IMR-90 (cell line): ENCODE measurements around the gene PKD1. TPM values are rescaled to one million over a fixed set of nuclear protein-coding genes. Genes with fewer than 3 reads are reported as not detected.

ENCODE experiments used
- ATAC-seq: fragments of 200-7000 bp; cut with Tn5 transposase; 2 replicates; pipeline ENCODE4 v1.9.1; 2020; ENCODE audit warnings: low read depth, mild to moderate bottlenecking, moderate library complexity
- BruUV-seq: library from RNA; stranded (reverse); fragments of 400-500 nt; replicated peaks from 2 replicates; lab custom pipeline; 2021; lab: Mats Ljungman, UMichigan
- CTCF ChIA-PET: fragments of 300-600 bp; formaldehyde crosslinking; extraction: SDS; loops from one replicate; lab custom pipeline; 2021; ENCODE audit warnings: antibody characterized with exemption; lab: Yijun Ruan, JAX
- POLR2A ChIA-PET: fragments of 300-600 bp; sonication (Branson Sonifier 250); formaldehyde crosslinking; loops from one replicate; lab custom pipeline; 2022; ENCODE audit warnings: antibody characterized with exemption; ENCODE audit not compliant: unreplicated experiment; lab: Charles Lee
- DNase-seq: peaks from one replicate; pipeline ENCODE4 v3.0.0; 2013
- H2AFZ ChIP-seq: replicated peaks from 2 replicates; pipeline ENCODE3; 2013; ENCODE audit warnings: low read length, mild to moderate bottlenecking; ENCODE audit not compliant: poor library complexity
- H2AK5ac ChIP-seq: 2 replicates; pipeline ENCODE4 v1.6.1; 2013; ENCODE audit warnings: low read depth, low read length, inconsistent platforms
- H2AK9ac ChIP-seq: replicated peaks from 2 replicates; pipeline ENCODE3; 2013; ENCODE audit warnings: mild to moderate bottlenecking, low read depth, low read length, moderate library complexity; ENCODE audit not compliant: poor library complexity
- H2BK120ac ChIP-seq: 2 replicates; pipeline ENCODE4 v1.6.1; 2013; ENCODE audit warnings: low read depth, low read length, inconsistent platforms
- H2BK15ac ChIP-seq: 3 replicates; pipeline ENCODE4 v1.6.1; 2013; ENCODE audit warnings: low read depth, low read length, inconsistent platforms
- H2BK20ac ChIP-seq: 2 replicates; pipeline ENCODE4 v1.6.1; 2013; ENCODE audit warnings: low read depth, mild to moderate bottlenecking, inconsistent platforms, low read length, moderate library complexity
- H2BK5ac ChIP-seq: 2 replicates; pipeline ENCODE4 v1.6.1; 2013; ENCODE audit warnings: mild to moderate bottlenecking, low read depth, low read length, inconsistent platforms; ENCODE audit not compliant: poor library complexity, severe bottlenecking
- H3K14ac ChIP-seq: replicated peaks from 2 replicates; pipeline ENCODE4 v1.6.1; 2013; ENCODE audit warnings: low read depth, low read length, inconsistent platforms
- H3K18ac ChIP-seq: 2 replicates; pipeline ENCODE4 v1.6.1; 2013; ENCODE audit warnings: low read depth, low read length, control low read depth
- H3K23ac ChIP-seq: 2 replicates; pipeline ENCODE4 v1.6.1; 2013; ENCODE audit warnings: low read depth, low read length, inconsistent platforms
- H3K27ac ChIP-seq: 2 replicates; pipeline ENCODE4 v1.5.1; 2013; ENCODE audit warnings: mild to moderate bottlenecking, control low read depth, low read length; ENCODE audit not compliant: insufficient read depth
- H3K27me3 ChIP-seq: 2 replicates; pipeline ENCODE4 v1.6.1; 2013; ENCODE audit warnings: low read length; ENCODE audit not compliant: control insufficient read depth, insufficient read depth
- H3K36me3 ChIP-seq: 2 replicates; pipeline ENCODE4 v1.6.1; 2013; ENCODE audit warnings: low read length, mixed read lengths; ENCODE audit not compliant: control insufficient read depth, insufficient read depth
- H3K4ac ChIP-seq: 2 replicates; pipeline ENCODE4 v1.6.1; 2013; ENCODE audit warnings: low read depth, low read length, inconsistent platforms
- H3K4me1 ChIP-seq: 2 replicates; pipeline ENCODE4 v1.6.1; 2013; ENCODE audit warnings: low read length, mixed read lengths; ENCODE audit not compliant: control insufficient read depth, insufficient read depth
- H3K4me2 ChIP-seq: 2 replicates; pipeline ENCODE4 v1.6.1; 2013; ENCODE audit warnings: low read depth, mild to moderate bottlenecking, control low read depth, low read length, moderate library complexity
- H3K4me3 ChIP-seq: 2 replicates; pipeline ENCODE4 v1.5.1; 2013; ENCODE audit warnings: low read depth, mild to moderate bottlenecking, control low read depth, low read length, moderate library complexity; ENCODE audit not compliant: insufficient read depth
- H3K56ac ChIP-seq: 2 replicates; pipeline ENCODE4 v1.6.1; 2013; ENCODE audit warnings: low read length, inconsistent platforms; ENCODE audit not compliant: insufficient read depth; ENCODE audit errors: extremely low read depth
- H3K79me1 ChIP-seq, 2 experiments: 2 replicates each; pipeline ENCODE4 v1.6.1; 2013; ENCODE audit warnings: low read length in 2 of 2, inconsistent platforms in 1 of 2, low read depth in 1 of 2
- H3K9ac ChIP-seq: 2 replicates; pipeline ENCODE4 v1.6.1; 2013; ENCODE audit warnings: low read depth, low read length, control low read depth
- H3K9me1 ChIP-seq: 2 replicates; pipeline ENCODE4 v1.6.1; 2013; ENCODE audit warnings: low read length, inconsistent platforms; ENCODE audit not compliant: insufficient read depth
- H3K9me3 ChIP-seq: 2 replicates; pipeline ENCODE4 v1.6.1; 2013; ENCODE audit warnings: low read length; ENCODE audit not compliant: control insufficient read depth, insufficient read depth
- H4K20me1 ChIP-seq: 2 replicates; pipeline ENCODE4 v1.6.1; 2013; ENCODE audit warnings: low read length, inconsistent platforms; ENCODE audit not compliant: insufficient read depth
- H4K5ac ChIP-seq: 2 replicates; pipeline ENCODE4 v1.6.1; 2013; ENCODE audit warnings: mild to moderate bottlenecking, low read depth, low read length, control low read depth
- H4K8ac ChIP-seq, 2 experiments: 2 replicates each; pipeline ENCODE4 v1.6.1; 2013; ENCODE audit warnings: low read depth in 2 of 2, low read length in 2 of 2, control low read depth in 1 of 2, inconsistent platforms in 1 of 2
- H4K91ac ChIP-seq: 2 replicates; pipeline ENCODE4 v1.6.1; 2013; ENCODE audit warnings: low read depth, low read length, inconsistent platforms; ENCODE audit not compliant: insufficient read depth
- BHLHE40 ChIP-seq: fragments of 150-350 bp; IDR thresholded peaks from 2 replicates; pipeline ENCODE4 v1.6.1; 2016; ENCODE audit warnings: mild to moderate bottlenecking, low read depth, low read length
- CEBPB ChIP-seq: IDR thresholded peaks from 2 replicates; pipeline ENCODE4 v1.6.1; 2012; ENCODE audit warnings: low read depth, low read length, improper control_type of control experiment
- CHD1 ChIP-seq: IDR thresholded peaks from 2 replicates; pipeline ENCODE4 v1.6.1; 2012; ENCODE audit warnings: low read depth, low read length, improper control_type of control experiment
- CTCF ChIP-seq: conservative IDR thresholded peaks from 2 replicates; pipeline ENCODE4 v1.5.1; 2012; ENCODE audit warnings: mild to moderate bottlenecking, low read depth, low read length, improper control_type of control experiment
- ELK1 ChIP-seq: fragments of 150-350 bp; IDR thresholded peaks from 2 replicates; pipeline ENCODE4 v1.6.1; 2016; ENCODE audit warnings: low read depth, mild to moderate bottlenecking, low read length, moderate library complexity, borderline replicate concordance
- FOS ChIP-seq: fragments of 150-350 bp; IDR thresholded peaks from 2 replicates; pipeline ENCODE4 v1.6.1; 2016; ENCODE audit warnings: low read depth, low read length
- MAFK ChIP-seq: IDR thresholded peaks from 2 replicates; pipeline ENCODE4 v1.6.1; 2012; ENCODE audit warnings: low read depth, low read length, improper control_type of control experiment
- MAZ ChIP-seq: IDR thresholded peaks from 2 replicates; pipeline ENCODE4 v1.6.1; 2012; ENCODE audit warnings: low read depth, mild to moderate bottlenecking, low read length, improper control_type of control experiment, moderate library complexity, borderline replicate concordance
- MXI1 ChIP-seq: IDR thresholded peaks from 2 replicates; pipeline ENCODE4 v1.6.1; 2012; ENCODE audit warnings: low read depth, mild to moderate bottlenecking, low read length, moderate library complexity, borderline replicate concordance
- NFE2L2 ChIP-seq: fragments of 150-350 bp; IDR thresholded peaks from 2 replicates; pipeline ENCODE4 v1.6.1; 2016; ENCODE audit warnings: low read depth, mild to moderate bottlenecking, low read length
- POLR2A ChIP-seq: IDR thresholded peaks from 2 replicates; pipeline ENCODE4 v1.6.1; 2012; ENCODE audit warnings: mild to moderate bottlenecking, low read depth, low read length
- RAD21 ChIP-seq: IDR thresholded peaks from 2 replicates; pipeline ENCODE4 v1.6.1; 2012; ENCODE audit warnings: low read length, improper control_type of control experiment
- RCOR1 ChIP-seq: IDR thresholded peaks from 2 replicates; pipeline ENCODE4 v1.6.1; 2012; ENCODE audit warnings: mild to moderate bottlenecking, low read length, improper control_type of control experiment; ENCODE audit not compliant: insufficient replicate concordance
- RFX5 ChIP-seq: IDR thresholded peaks from 2 replicates; pipeline ENCODE4 v1.8.0; 2012; ENCODE audit warnings: low read depth, mild to moderate bottlenecking, low read length, moderate library complexity
- SMC3 ChIP-seq: fragments of 150-350 bp; IDR thresholded peaks from 2 replicates; pipeline ENCODE4 v1.6.1; 2016; ENCODE audit warnings: low read depth, mild to moderate bottlenecking, antibody characterized with exemption, low read length, moderate library complexity
- USF2 ChIP-seq: fragments of 150-350 bp; IDR thresholded peaks from 2 replicates; pipeline ENCODE4 v1.6.1; 2017; ENCODE audit warnings: mild to moderate bottlenecking, antibody characterized with exemption, low read length, low read depth
- WGBS, 2 experiments: methylation state at CpG; one replicate each; pipeline versions ENCODE4 v1.1.5 to v1.1.7; 2013; ENCODE audit warnings: missing lambda C conversion rate in 2 of 2; ENCODE audit not compliant: insufficient read length in 1 of 2; ENCODE audit errors: extremely low coverage in 2 of 2; 5-methylcytosine and 5-hydroxymethylcytosine counted together
- dilution Hi-C: fragments of 300-500 bp; cut with HindIII; formaldehyde crosslinking; loops from one replicate; pipeline ENCODE4 v1.14.3; 2018; ENCODE audit warnings: low sequenced_read_pairs; ENCODE audit not compliant: unreplicated experiment
- in situ Hi-C: fragments of 300-500 bp; cut with MboI; formaldehyde crosslinking; loops from 3 replicates; pipeline ENCODE4 v1.14.3; 2019; ENCODE audit warnings: low sequenced_read_pairs, inconsistent platforms, mixed read lengths
- intact Hi-C: fragments of 100-400 bp; cut with micrococcal nuclease; formaldehyde crosslinking; loops from 2 replicates; pipeline ENCODE4 v1.10.0; 2022
- polyA plus RNA-seq, 3 experiments: library from polyadenylated mRNA; depleted of rRNA; stranded (reverse); fragments of >200 nt; gene quantifications; 2 replicates each; pipeline ENCODE4 v1.2.3, GENCODE V29; 2012; ENCODE audit warnings: low replicate concordance in 1 of 3
- total RNA-seq: library from RNA; depleted of rRNA; stranded (reverse); fragments of >200 nt; gene quantifications from 2 replicates; pipeline ENCODE4 v1.2.3, GENCODE V29; 2012

PKD1 gene
- total and polyA plus RNA-seq, 2 of the 4 experiments (the other 2 are of a cell fraction), result 7.9 to 97.3 TPM

- dilution Hi-C loops, result no loop called here
- peaks cover 61% of the 10 kb centered on the region for H3K36me3 ChIP-seq
Observed at GRCh38 chr16:2060346-2060745, 75.4 kb downstream of the PKD1 start.

More at GRCh38 chr16:2060346-2060745, 75.4 kb downstream of the PKD1 start:
- Histone ChIP-seq H4K20me1 (no peaks in the 10 kb centered on the region; the same call in 1 of the 2 replicates), H2AFZ (no peak overlapping the region), H2AK9ac (no peak overlapping the region), H3K4ac (no peak overlapping the region), H3K56ac (no peak overlapping the region), H3K4me3 (no peak overlapping the region), H3K18ac (no peak overlapping the region), H3K4me2 (no peak overlapping the region), H3K9ac (no peak overlapping the region), H4K91ac (no peak overlapping the region), H3K4me1 (no peaks in the 10 kb centered on the region), H2BK20ac (no peak overlapping the region), H2AK5ac (no peak overlapping the region), H4K8ac (no peak overlapping the region), H3K23ac (no peak overlapping the region), H3K9me3 (no peaks in the 10 kb centered on the region), H3K14ac (no peak overlapping the region), H3K9me1 (no peaks in the 10 kb centered on the region), H2BK5ac (no peak overlapping the region), H3K27ac (no peak overlapping the region), H3K27me3 (no peaks in the 10 kb centered on the region), H2BK120ac (no peak overlapping the region), H3K79me1 (peaks cover 0 to 14% of the 10 kb centered on the region in 2 experiments; a peak in 1 of 4 replicates), H4K5ac (no peak overlapping the region), H2BK15ac (no peak overlapping the region)
- in situ Hi-C loops, result no loop called here
- ATAC-seq (no peak), DNase-seq (no peak)
- intact Hi-C loops, result no loop called here
- no TSS peak for BruUV-seq
- no peak for TF ChIP-seq CHD1
- TF ChIP-seq RFX5, result no peak
- no peak for TF ChIP-seq POLR2A
- no peak for TF ChIP-seq USF2
- no peak for TF ChIP-seq NFE2L2
- TF ChIP-seq BHLHE40, result no peak
- no peak for TF ChIP-seq RAD21
- no peak for TF ChIP-seq MAZ
- TF ChIP-seq ELK1, result no peak
- no peak for TF ChIP-seq CTCF
- no peak for TF ChIP-seq FOS
- no peak for TF ChIP-seq MXI1
- no peak for TF ChIP-seq MAFK
- TF ChIP-seq CEBPB, result no peak
- no peak for TF ChIP-seq SMC3
- TF ChIP-seq RCOR1, result no peak
- WGBS, 2 experiments, result 96% methylated on average over 13 of the region's 17 CpGs; no CpG with 5 or more reads in 1 of the 2 experiments
- CTCF ChIA-PET, result no interaction called here
- POLR2A ChIA-PET, result no interaction called here
